IMR-90 (cell line): Measurements from ENCODE around the gene CDH2. TPM values are rescaled to one million over a fixed set of nuclear protein-coding genes. Genes with fewer than 3 reads are reported as not detected.

Experiments
- ATAC-seq: fragments of 200-7000 bp; cut with Tn5 transposase; 2 replicates; pipeline ENCODE4 v1.9.1; 2020; ENCODE audit warnings: low read depth, mild to moderate bottlenecking, moderate library complexity
- BruUV-seq: library from RNA; stranded (reverse); fragments of 400-500 nt; replicated peaks from 2 replicates; lab custom pipeline; 2021; lab: Mats Ljungman, UMichigan
- CTCF ChIA-PET: fragments of 300-600 bp; formaldehyde crosslinking; extraction: SDS; loops from one replicate; lab custom pipeline; 2021; ENCODE audit warnings: antibody characterized with exemption; lab: Yijun Ruan, JAX
- POLR2A ChIA-PET: fragments of 300-600 bp; sonication (Branson Sonifier 250); formaldehyde crosslinking; loops from one replicate; lab custom pipeline; 2022; ENCODE audit warnings: antibody characterized with exemption; ENCODE audit not compliant: unreplicated experiment; lab: Charles Lee
- DNase-seq: peaks from one replicate; pipeline ENCODE4 v3.0.0; 2013
- H2AFZ ChIP-seq: replicated peaks from 2 replicates; pipeline ENCODE3; 2013; ENCODE audit warnings: low read length, mild to moderate bottlenecking; ENCODE audit not compliant: poor library complexity
- H2AK5ac ChIP-seq: 2 replicates; pipeline ENCODE4 v1.6.1; 2013; ENCODE audit warnings: low read depth, low read length, inconsistent platforms
- H2AK9ac ChIP-seq: replicated peaks from 2 replicates; pipeline ENCODE3; 2013; ENCODE audit warnings: mild to moderate bottlenecking, low read depth, low read length, moderate library complexity; ENCODE audit not compliant: poor library complexity
- H2BK120ac ChIP-seq: 2 replicates; pipeline ENCODE4 v1.6.1; 2013; ENCODE audit warnings: low read depth, low read length, inconsistent platforms
- H2BK15ac ChIP-seq: 3 replicates; pipeline ENCODE4 v1.6.1; 2013; ENCODE audit warnings: low read depth, low read length, inconsistent platforms
- H2BK20ac ChIP-seq: 2 replicates; pipeline ENCODE4 v1.6.1; 2013; ENCODE audit warnings: low read depth, mild to moderate bottlenecking, inconsistent platforms, low read length, moderate library complexity
- H2BK5ac ChIP-seq: 2 replicates; pipeline ENCODE4 v1.6.1; 2013; ENCODE audit warnings: mild to moderate bottlenecking, low read depth, low read length, inconsistent platforms; ENCODE audit not compliant: poor library complexity, severe bottlenecking
- H3K14ac ChIP-seq: replicated peaks from 2 replicates; pipeline ENCODE4 v1.6.1; 2013; ENCODE audit warnings: low read depth, low read length, inconsistent platforms
- H3K18ac ChIP-seq: 2 replicates; pipeline ENCODE4 v1.6.1; 2013; ENCODE audit warnings: low read depth, low read length, control low read depth
- H3K23ac ChIP-seq: 2 replicates; pipeline ENCODE4 v1.6.1; 2013; ENCODE audit warnings: low read depth, low read length, inconsistent platforms
- H3K27ac ChIP-seq: 2 replicates; pipeline ENCODE4 v1.5.1; 2013; ENCODE audit warnings: mild to moderate bottlenecking, control low read depth, low read length; ENCODE audit not compliant: insufficient read depth
- H3K27me3 ChIP-seq: 2 replicates; pipeline ENCODE4 v1.6.1; 2013; ENCODE audit warnings: low read length; ENCODE audit not compliant: control insufficient read depth, insufficient read depth
- H3K36me3 ChIP-seq: 2 replicates; pipeline ENCODE4 v1.6.1; 2013; ENCODE audit warnings: low read length, mixed read lengths; ENCODE audit not compliant: control insufficient read depth, insufficient read depth
- H3K4ac ChIP-seq: 2 replicates; pipeline ENCODE4 v1.6.1; 2013; ENCODE audit warnings: low read depth, low read length, inconsistent platforms
- H3K4me1 ChIP-seq: 2 replicates; pipeline ENCODE4 v1.6.1; 2013; ENCODE audit warnings: low read length, mixed read lengths; ENCODE audit not compliant: control insufficient read depth, insufficient read depth
- H3K4me2 ChIP-seq: 2 replicates; pipeline ENCODE4 v1.6.1; 2013; ENCODE audit warnings: low read depth, mild to moderate bottlenecking, control low read depth, low read length, moderate library complexity
- H3K4me3 ChIP-seq: 2 replicates; pipeline ENCODE4 v1.5.1; 2013; ENCODE audit warnings: low read depth, mild to moderate bottlenecking, control low read depth, low read length, moderate library complexity; ENCODE audit not compliant: insufficient read depth
- H3K56ac ChIP-seq: 2 replicates; pipeline ENCODE4 v1.6.1; 2013; ENCODE audit warnings: low read length, inconsistent platforms; ENCODE audit not compliant: insufficient read depth; ENCODE audit errors: extremely low read depth
- H3K79me1 ChIP-seq, 2 experiments: 2 replicates each; pipeline ENCODE4 v1.6.1; 2013; ENCODE audit warnings: low read length in 2 of 2, inconsistent platforms in 1 of 2, low read depth in 1 of 2
- H3K9ac ChIP-seq: 2 replicates; pipeline ENCODE4 v1.6.1; 2013; ENCODE audit warnings: low read depth, low read length, control low read depth
- H3K9me1 ChIP-seq: 2 replicates; pipeline ENCODE4 v1.6.1; 2013; ENCODE audit warnings: low read length, inconsistent platforms; ENCODE audit not compliant: insufficient read depth
- H3K9me3 ChIP-seq: 2 replicates; pipeline ENCODE4 v1.6.1; 2013; ENCODE audit warnings: low read length; ENCODE audit not compliant: control insufficient read depth, insufficient read depth
- H4K20me1 ChIP-seq: 2 replicates; pipeline ENCODE4 v1.6.1; 2013; ENCODE audit warnings: low read length, inconsistent platforms; ENCODE audit not compliant: insufficient read depth
- H4K5ac ChIP-seq: 2 replicates; pipeline ENCODE4 v1.6.1; 2013; ENCODE audit warnings: mild to moderate bottlenecking, low read depth, low read length, control low read depth
- H4K8ac ChIP-seq, 2 experiments: 2 replicates each; pipeline ENCODE4 v1.6.1; 2013; ENCODE audit warnings: low read depth in 2 of 2, low read length in 2 of 2, control low read depth in 1 of 2, inconsistent platforms in 1 of 2
- H4K91ac ChIP-seq: 2 replicates; pipeline ENCODE4 v1.6.1; 2013; ENCODE audit warnings: low read depth, low read length, inconsistent platforms; ENCODE audit not compliant: insufficient read depth
- BHLHE40 ChIP-seq: fragments of 150-350 bp; IDR thresholded peaks from 2 replicates; pipeline ENCODE4 v1.6.1; 2016; ENCODE audit warnings: mild to moderate bottlenecking, low read depth, low read length
- CTCF ChIP-seq: conservative IDR thresholded peaks from 2 replicates; pipeline ENCODE4 v1.5.1; 2012; ENCODE audit warnings: mild to moderate bottlenecking, low read depth, low read length, improper control_type of control experiment
- FOS ChIP-seq: fragments of 150-350 bp; IDR thresholded peaks from 2 replicates; pipeline ENCODE4 v1.6.1; 2016; ENCODE audit warnings: low read depth, low read length
- MAZ ChIP-seq: IDR thresholded peaks from 2 replicates; pipeline ENCODE4 v1.6.1; 2012; ENCODE audit warnings: low read depth, mild to moderate bottlenecking, low read length, improper control_type of control experiment, moderate library complexity, borderline replicate concordance
- POLR2A ChIP-seq: IDR thresholded peaks from 2 replicates; pipeline ENCODE4 v1.6.1; 2012; ENCODE audit warnings: mild to moderate bottlenecking, low read depth, low read length
- RCOR1 ChIP-seq: IDR thresholded peaks from 2 replicates; pipeline ENCODE4 v1.6.1; 2012; ENCODE audit warnings: mild to moderate bottlenecking, low read length, improper control_type of control experiment; ENCODE audit not compliant: insufficient replicate concordance
- WGBS, 2 experiments: methylation state at CpG; one replicate each; pipeline versions ENCODE4 v1.1.5 to v1.1.7; 2013; ENCODE audit warnings: missing lambda C conversion rate in 2 of 2; ENCODE audit not compliant: insufficient read length in 1 of 2; ENCODE audit errors: extremely low coverage in 2 of 2; 5-methylcytosine and 5-hydroxymethylcytosine counted together
- dilution Hi-C: fragments of 300-500 bp; cut with HindIII; formaldehyde crosslinking; loops from one replicate; pipeline ENCODE4 v1.14.3; 2018; ENCODE audit warnings: low sequenced_read_pairs; ENCODE audit not compliant: unreplicated experiment
- in situ Hi-C: fragments of 300-500 bp; cut with MboI; formaldehyde crosslinking; loops from 3 replicates; pipeline ENCODE4 v1.14.3; 2019; ENCODE audit warnings: low sequenced_read_pairs, inconsistent platforms, mixed read lengths
- intact Hi-C: fragments of 100-400 bp; cut with micrococcal nuclease; formaldehyde crosslinking; loops from 2 replicates; pipeline ENCODE4 v1.10.0; 2022
- polyA plus RNA-seq, 3 experiments: library from polyadenylated mRNA; depleted of rRNA; stranded (reverse); fragments of >200 nt; gene quantifications; 2 replicates each; pipeline ENCODE4 v1.2.3, GENCODE V29; 2012; ENCODE audit warnings: low replicate concordance in 1 of 3
- total RNA-seq: library from RNA; depleted of rRNA; stranded (reverse); fragments of >200 nt; gene quantifications from 2 replicates; pipeline ENCODE4 v1.2.3, GENCODE V29; 2012

Gene CDH2
- total and polyA plus RNA-seq, 2 of the 4 experiments (the other 2 are of a cell fraction): 55.6 to 111 TPM

- Histone ChIP-seq H2BK20ac (no peak overlapping the region), H3K4ac (no peak overlapping the region), H3K9ac (no peak overlapping the region), H3K36me3 (no peaks in the 10 kb centered on the region), H2AK9ac (no peak overlapping the region), H3K79me1 (peaks cover 13 to 43% of the 10 kb centered on the region in 2 experiments), H4K91ac (no peak overlapping the region), H2AFZ (no peak overlapping the region), H3K18ac (no peak overlapping the region), H3K4me1 (no peaks in the 10 kb centered on the region), H2BK5ac (peak overlapping the region; percentile 54), H3K9me3 (peaks cover 2% of the 10 kb centered on the region; the same call in 1 of the 2 replicates), H4K8ac (peak overlapping the region in 1 of 2 experiments; percentile 50; a peak in 1 of 4 replicates), H2BK120ac (no peak overlapping the region), H3K56ac (no peak overlapping the region), H3K27me3 (no peaks in the 10 kb centered on the region), H3K23ac (no peak overlapping the region), H3K9me1 (0 out of 2 replicates have a peak, but pooled peaks cover 3% of the 10 kb centered on the region), H4K5ac (no peak overlapping the region), H3K27ac (no peak overlapping the region), H3K4me2 (peak overlapping the region; percentile 62; the same call in 1 of the 2 replicates), H3K14ac (no peak overlapping the region), H3K4me3 (no peak overlapping the region), H4K20me1 (no peaks in the 10 kb centered on the region), H2AK5ac (no peak overlapping the region), H2BK15ac (no peak overlapping the region)
- ChIA-PET POLR2A (no interaction called here), CTCF (no interaction called here)
- no peak for TF ChIP-seq MAZ
- TF ChIP-seq BHLHE40: no peak
- 0 out of 2 replicates have a peak, but pooled peaks have one; percentile 30 for TF ChIP-seq FOS
- TF ChIP-seq RCOR1: peak; percentile 28
- TF ChIP-seq POLR2A: no peak
- no peak for TF ChIP-seq CTCF
- BruUV-seq: no TSS peak
- DNase-seq: peak; percentile 77
- in situ Hi-C loops (no loop called here), dilution Hi-C loops (no loop called here), intact Hi-C loops (loop anchor here (5.0 kb wide), 1 partner anchor 78 kb away; no protein-coding TSS in a partner anchor)
- no CpG with 5 or more reads among the region's 3 CpGs for WGBS, 2 experiments
- ATAC-seq: peak; percentile 71
These were observed 81.9 kb downstream of the CDH2 start for GRCh38 chr18:28095041-28095440.
